HFF-Myc (cell line): ENCODE data around the gene GOLGA3.

ENCODE experiments used
- DNase-seq: peaks from one replicate; pipeline ENCODE4 v3.0.0-alpha.2; 2011; ENCODE audit warnings: low read depth; ENCODE audit errors: extremely low read depth
- H3K4me3 ChIP-seq: replicated peaks from 2 replicates; pipeline ENCODE4 v1.5.1; 2011; ENCODE audit warnings: low read depth, mild to moderate bottlenecking, control low read depth, low read length
- CTCF ChIP-seq: IDR thresholded peaks from 2 replicates; pipeline ENCODE4 v1.5.1; 2012; ENCODE audit warnings: mild to moderate bottlenecking, low read depth, low read length, control low read depth; ENCODE audit errors: missing control alignments

Gene GOLGA3

GRCh38 chr12:132719954-132720324, 108.7 kb downstream of the GOLGA3 start:
- H3K4me3 ChIP-seq, result no peak overlapping the region
- TF ChIP-seq CTCF, result no peak
- no peak for DNase-seq

- no peak for TF ChIP-seq CTCF
- no peak overlapping the region for H3K4me3 ChIP-seq
- DNase-seq, result no peak
Observed at GRCh38 chr12:132719141-132719953, 109.3 kb downstream of the GOLGA3 start.
